ENCODE results near the gene SP4.

GRCh38 chr7:21430575-21430954 is 2.7 kb downstream of the SP4 start:
- TF ChIP-seq CTCF (IDR thresholded peaks at IDR 0.05), result no peak
- no peak for TF ChIP-seq POLR2A (IDR thresholded peaks at IDR 0.05)
